Endometrial microvascular endothelial cells (primary cell): ENCODE results near the gene IL34. TPM values are rescaled to one million over a fixed set of nuclear protein-coding genes. Genes with fewer than 3 reads are reported as not detected.
"Not testable (repeated sequence)": the region's sequence is repeated elsewhere in the genome, so short reads cannot be mapped to it uniquely, and the experiment has no call there.

Experiments used
- in situ Hi-C: cut with HindIII; loops from 2 replicates; pipeline ENCODE4 v1.10.0; 2017; ENCODE audit warnings: low sequenced_read_pairs, low pct_unique_long_range_greater_than_20kb; ENCODE audit errors: inconsistent ontology term
- total RNA-seq: library from RNA; depleted of rRNA; stranded (reverse); fragments of >200 nt; gene quantifications from one replicate; pipeline ENCODE4 v1.2.3, GENCODE V29; 2015; ENCODE audit errors: inconsistent ontology term

The IL34 gene
- total RNA-seq = 1.2 TPM

DNA sequence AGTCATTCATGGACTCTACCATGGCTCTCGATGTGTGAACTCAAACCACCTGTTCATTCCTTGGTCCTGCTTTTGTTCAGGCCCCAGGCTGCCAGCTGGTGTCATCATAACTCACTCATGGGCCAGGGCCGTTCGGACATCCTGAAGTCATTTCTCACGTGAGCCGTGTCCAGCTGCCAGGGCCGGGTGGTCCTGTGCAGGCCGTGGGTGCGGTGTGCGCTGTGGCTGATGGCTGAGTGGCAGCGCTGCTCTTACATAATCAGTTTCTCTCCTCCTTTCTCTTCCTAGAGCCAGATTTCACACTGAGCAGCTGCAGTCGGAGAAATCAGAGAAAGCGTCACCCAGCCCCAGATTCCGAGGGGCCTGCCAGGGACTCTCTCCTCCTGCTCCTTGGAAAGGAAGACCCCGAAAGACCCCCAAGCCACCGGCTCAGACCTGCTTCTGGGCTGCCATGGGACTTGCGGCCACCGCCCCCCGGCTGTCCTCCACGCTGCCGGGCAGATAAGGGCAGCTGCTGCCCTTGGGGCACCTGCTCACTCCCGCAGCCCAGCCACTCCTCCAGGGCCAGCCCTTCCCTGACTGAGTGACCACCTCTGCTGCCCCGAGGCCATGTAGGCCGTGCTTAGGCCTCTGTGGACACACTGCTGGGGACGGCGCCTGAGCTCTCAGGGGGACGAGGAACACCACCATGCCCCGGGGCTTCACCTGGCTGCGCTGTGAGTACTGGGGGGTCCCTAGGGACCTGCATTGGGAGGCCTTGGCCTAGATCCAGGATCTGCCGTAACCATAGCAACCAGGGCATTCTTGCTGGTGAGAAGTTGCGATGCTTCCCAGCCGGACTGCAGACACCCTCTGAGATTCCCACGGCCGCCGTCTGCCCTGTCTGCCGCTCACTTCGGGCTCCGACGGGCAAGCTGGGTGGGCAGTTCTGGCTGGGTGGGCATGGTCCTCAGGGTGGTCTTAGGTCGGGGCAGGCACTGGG is at the start of gene IL34:
Gene IL34, plus strand, starts transcription at position 300 of the 982 bp plus-strand sequence. Its CDS starts 389 bp downstream, at position 689.
- in situ Hi-C loops = no loop called here

GRCh38 chr16:70597135-70597835 is 49.1 kb upstream of the IL34 start:
- in situ Hi-C loops = no loop called here

GRCh38 chr16:70598937-70599503 is 47.3 kb upstream of the IL34 start:
- in situ Hi-C loops = no loop called here

- in situ Hi-C loops = no loop called here
Measured at GRCh38 chr16:70600730-70601129, 45.6 kb upstream of the IL34 start.

- in situ Hi-C loops = no loop called here
Measured at GRCh38 chr16:70601576-70602575, 44.5 kb upstream of the IL34 start.

- in situ Hi-C loops = no loop called here
Measured at GRCh38 chr16:70602831-70603230, 43.5 kb upstream of the IL34 start.

DNA sequence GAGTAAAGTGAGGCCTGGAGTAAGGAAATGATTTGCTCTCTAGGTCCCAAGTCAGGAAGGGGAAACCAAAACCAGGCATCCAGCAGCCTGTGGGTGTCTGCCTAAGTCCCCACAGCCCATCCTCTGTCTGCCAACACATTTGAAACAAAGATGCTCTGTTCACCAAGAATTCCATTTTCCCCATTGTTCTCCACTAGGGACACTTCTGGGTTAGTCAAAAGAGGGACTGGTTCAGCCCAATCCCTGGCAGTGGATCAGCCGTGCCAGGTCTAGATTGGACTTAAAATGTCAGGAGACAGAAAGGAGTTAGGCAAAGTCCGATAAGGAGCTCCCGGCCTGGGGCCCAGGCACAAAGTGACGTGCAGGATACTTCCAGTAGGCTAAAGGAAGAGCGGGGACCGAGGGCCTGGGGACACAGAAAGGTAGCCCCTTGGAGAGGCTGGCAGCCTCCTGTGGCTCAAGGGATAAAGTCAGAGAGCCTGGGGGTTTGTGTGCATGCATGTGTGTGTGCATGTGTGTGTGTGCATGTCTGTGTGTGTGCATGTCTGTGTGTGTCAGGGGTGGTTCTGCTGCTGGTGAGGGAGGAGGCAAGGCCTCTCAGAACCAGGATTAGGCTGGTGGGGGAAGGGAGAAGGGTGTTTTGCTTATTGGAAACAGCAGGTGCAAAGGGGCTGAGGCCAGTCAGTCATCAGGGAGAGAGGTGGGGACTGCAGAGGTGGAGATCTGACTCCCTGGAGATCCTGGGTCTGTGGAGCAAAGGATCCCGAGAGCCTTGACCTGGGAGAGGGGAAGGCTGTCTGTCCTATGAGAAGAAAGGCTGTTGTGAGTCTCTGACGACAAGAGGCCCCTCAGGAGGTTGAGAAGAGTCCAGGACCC is 41.7 kb upstream of the IL34 start:
- in situ Hi-C loops = no loop called here

- in situ Hi-C loops = no loop called here
Measured at GRCh38 chr16:70605283-70605657, 41.1 kb upstream of the IL34 start.

DNA sequence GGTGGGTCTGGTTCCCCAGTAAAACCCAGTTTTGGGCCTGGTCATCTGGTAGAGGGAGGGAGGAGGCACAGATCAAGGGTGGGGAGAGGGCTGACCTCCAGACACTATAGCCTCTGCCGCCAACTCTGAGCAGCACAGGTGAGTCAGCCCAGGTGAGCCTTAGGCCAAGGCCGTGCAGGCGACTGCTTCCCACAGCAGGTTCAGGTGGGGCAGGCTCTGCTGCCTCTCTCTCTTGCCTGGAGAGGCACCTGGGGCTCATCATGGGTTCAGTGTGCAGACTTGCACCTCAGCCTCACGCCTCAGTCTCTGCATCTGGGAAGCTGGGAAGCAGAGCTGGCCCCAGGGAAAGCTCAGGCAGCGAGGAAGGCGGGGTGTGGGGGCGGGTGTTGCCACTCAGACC is 37.8 kb upstream of the IL34 start:
- in situ Hi-C loops = no loop called here

DNA sequence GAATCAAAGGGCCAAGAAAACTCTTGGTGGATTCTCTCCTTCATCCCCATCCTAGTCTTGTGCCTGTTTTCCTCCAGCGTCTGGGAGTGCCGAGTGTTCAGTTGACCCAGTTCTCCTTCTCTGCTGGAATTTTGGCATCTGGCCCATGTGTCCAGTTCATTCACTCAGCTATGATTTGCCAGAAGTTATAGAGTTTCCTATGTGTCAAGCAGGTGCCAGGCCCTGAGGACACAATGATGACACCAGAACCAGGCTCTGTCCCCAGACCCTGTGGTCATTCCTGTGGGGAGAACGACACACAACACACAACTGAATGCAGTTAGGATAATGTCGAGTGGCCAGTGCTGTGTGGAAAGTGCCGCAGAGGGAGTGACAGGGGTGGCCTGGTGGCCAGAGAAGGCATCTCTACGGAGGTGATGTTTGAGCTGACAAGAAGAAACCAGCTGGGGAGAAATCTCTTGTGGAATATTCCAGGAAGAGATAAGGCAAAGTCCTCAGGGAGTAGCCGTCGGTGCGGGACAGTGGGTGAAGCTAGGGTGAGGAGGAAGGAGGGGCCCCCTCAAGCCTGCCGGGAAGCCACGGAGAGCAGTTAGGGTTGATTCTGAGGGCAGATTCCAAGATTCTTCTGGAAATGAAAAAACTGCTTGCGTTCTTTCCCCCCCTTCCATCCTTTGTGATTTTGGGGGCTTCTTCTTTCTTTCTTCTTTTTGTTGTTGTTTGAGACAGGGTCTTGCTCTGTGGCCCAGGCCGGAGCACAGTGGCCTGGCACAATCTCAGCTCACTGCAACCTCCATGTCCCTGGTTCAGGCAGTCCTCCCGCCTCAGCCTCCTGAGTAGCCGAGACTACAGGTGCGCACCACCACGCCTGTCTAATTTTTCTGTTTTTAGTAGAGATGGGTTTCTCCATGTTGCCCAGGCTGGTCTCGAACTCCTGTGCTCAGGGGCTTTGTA is 35.8 kb upstream of the IL34 start:
- in situ Hi-C loops = no loop called here

GRCh38 chr16:70611224-70611598 is 35.1 kb upstream of the IL34 start:
- in situ Hi-C loops = no loop called here

GRCh38 chr16:70611785-70612303 is 34.5 kb upstream of the IL34 start:
- in situ Hi-C loops = no loop called here

DNA sequence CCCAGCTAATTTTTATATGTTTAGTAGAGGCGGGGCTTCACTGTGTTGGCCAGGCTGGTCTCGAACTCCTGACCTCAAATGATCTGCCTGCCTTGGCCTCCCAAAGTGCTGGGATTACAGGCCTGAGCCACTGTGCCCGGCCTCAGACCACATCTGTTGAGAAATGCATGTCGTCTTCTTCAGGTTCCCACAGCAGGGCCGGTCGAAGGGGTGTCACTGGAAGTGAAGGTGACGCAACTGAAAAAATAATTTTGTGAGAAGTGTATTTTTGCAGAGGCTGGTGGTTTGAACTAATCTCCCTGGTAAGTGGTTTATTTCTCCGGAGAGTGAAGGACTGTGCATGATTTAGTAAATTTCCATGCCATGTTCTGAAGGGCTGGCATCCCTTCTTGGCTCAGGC is 33.4 kb upstream of the IL34 start:
- in situ Hi-C loops = no loop called here

DNA sequence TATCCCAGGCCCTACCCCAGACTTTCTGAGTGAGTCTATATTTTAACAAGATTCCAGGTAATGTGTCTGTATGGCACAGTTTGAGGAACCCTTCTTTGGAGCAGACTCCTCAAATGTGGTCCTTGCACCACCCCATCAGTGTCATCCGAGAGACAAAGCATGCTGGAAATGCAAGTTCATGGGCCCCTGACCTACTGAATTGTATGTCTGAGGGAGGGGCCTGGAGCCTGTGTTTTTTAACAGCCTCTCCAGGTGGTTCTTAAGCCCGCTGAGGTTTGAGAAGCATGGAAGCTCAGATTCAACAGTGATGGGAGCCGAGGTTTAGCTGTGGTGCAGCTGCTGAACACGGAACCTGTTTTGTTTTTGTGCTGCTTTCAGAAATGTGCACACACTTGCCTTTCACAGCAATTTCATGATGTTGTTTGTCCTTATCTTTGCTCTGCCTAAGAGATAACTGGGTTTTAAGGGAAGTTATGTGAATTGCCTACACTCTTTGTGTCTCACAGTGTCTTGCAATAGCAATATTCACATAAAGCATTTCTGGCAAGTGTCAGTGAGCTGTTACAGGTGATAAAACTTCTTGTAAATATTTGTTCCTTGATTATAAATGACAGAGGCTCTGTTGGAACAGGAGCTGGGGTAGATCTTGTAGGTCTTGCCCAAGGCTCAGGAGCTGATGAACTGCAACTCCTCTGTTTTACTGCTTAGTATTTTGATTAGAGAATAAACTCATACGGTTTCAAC is 32.0 kb upstream of the IL34 start:
- in situ Hi-C loops = no loop called here

- in situ Hi-C loops = no loop called here
Measured at GRCh38 chr16:70615945-70616344, 30.4 kb upstream of the IL34 start.

GRCh38 chr16:70621864-70622263 is 24.5 kb upstream of the IL34 start:
- in situ Hi-C loops = not testable (repeated sequence)
